Measurements from ENCODE around the gene ACTR8. TPM values are rescaled to one million over a fixed set of nuclear protein-coding genes. Genes with fewer than 3 reads are reported as not detected.

ACTR8 gene
- total RNA-seq, 2 donors from 2014 or later = 20.6 to 54.5 TPM

DNA sequence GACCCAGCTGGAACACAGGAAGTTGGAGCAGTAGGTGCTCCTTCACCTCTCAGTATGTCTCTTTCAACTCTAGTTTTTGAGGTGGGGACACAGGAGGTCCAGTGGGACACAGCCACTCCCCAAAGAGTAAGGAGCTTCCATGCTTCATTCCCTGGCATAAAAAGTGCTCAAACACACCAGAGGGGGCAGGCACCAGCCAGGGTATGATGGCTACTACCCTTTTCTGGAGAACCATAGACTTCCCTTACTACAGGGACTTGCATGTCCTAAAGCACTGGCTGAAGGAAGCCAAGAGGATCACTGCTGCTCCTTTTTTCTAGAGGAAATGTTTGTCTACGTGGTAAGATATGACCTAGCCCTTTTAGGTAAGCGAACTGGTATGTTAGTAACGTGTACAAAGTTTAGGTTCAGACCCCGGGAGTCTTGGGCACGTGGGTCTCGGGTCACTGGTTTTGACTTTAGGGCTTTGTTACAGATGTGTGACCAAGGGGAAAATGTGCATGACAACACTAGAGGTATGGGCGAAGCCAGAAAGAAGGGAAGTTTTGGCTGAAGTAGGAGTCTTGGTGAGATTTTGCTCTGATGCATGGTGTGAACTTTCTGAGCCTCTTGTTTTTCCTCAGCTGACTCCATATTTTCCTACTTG lies 23.7 kb downstream of the ACTR8 start:
- Histone ChIP-seq H3K4me3 (no peak overlapping the region), H3K4me1 (replicated peaks) (no peaks in the 10 kb centered on the region), H3K27ac (no peak overlapping the region), H3K9me3 (no peaks in the 10 kb centered on the region), H3K27me3 (replicated peaks; ENCODE audit: insufficient read depth) (no peaks in the 10 kb centered on the region), H3K36me3 (no peaks in the 10 kb centered on the region)
- TF ChIP-seq POLR2AphosphoS5 (IDR thresholded peaks at IDR 0.05) = no peak
- WGBS = 91% methylated on average over 7 of the region's 7 CpGs
- DNase-seq (ENCODE audit: low spot score) = no peak
- intact Hi-C loops (cut with DNase I) = no loop called here

DNA sequence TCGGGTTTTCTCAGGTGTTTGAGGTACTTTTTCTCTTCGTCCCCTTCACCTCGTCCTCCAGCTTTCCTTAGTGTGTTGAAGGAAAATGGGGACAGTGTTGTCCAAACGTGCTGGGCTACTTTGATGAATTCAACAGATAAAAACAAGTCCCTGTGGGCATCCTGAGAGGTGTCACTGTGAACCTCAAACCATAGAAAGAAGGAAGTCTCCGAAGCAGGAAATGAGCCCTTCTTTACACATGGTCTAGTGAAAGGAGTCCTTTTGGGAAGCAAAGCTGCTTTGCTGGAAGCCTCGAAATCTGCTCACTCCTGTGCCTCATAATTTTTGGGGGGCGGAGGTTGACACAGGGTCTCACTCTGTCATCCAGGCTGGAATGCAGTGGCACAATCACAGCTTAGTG lies 25.0 kb downstream of the ACTR8 start:
- TF ChIP-seq CTCF (IDR thresholded peaks at IDR 0.05) (no peak), POLR2AphosphoS5 (IDR thresholded peaks at IDR 0.05) (no peak), POLR2A (IDR thresholded peaks at IDR 0.05) (no peak)
- Histone ChIP-seq H3K27ac (no peak overlapping the region), H3K36me3 (no peaks in the 10 kb centered on the region), H3K9me3 (no peaks in the 10 kb centered on the region), H3K4me1 (replicated peaks) (no peaks in the 10 kb centered on the region), H3K4me3 (no peak overlapping the region), H3K27me3 (replicated peaks; ENCODE audit: insufficient read depth) (no peaks in the 10 kb centered on the region)
- no peak for DNase-seq (ENCODE audit: low spot score)
- intact Hi-C loops (cut with DNase I) = no loop called here
- 81% methylated on average over 7 of the region's 7 CpGs for WGBS

- Histone ChIP-seq H3K4me1 (replicated peaks) (no peaks in the 10 kb centered on the region), H3K4me3 (no peak overlapping the region), H3K36me3 (no peaks in the 10 kb centered on the region), H3K27me3 (replicated peaks; ENCODE audit: insufficient read depth) (no peaks in the 10 kb centered on the region), H3K27ac (no peak overlapping the region), H3K9me3 (no peaks in the 10 kb centered on the region)
- 64% methylated on average over 5 of the region's 5 CpGs for WGBS
- no peak for DNase-seq (ENCODE audit: low spot score)
- intact Hi-C loops (cut with DNase I) = no loop called here
- TF ChIP-seq POLR2AphosphoS5 (IDR thresholded peaks at IDR 0.05) (no peak), CTCF (IDR thresholded peaks at IDR 0.05) (no peak), POLR2A (IDR thresholded peaks at IDR 0.05) (no peak)
Measured at GRCh38 chr3:53850895-53851294, 31.1 kb downstream of the ACTR8 start.

- no peak for DNase-seq (ENCODE audit: low spot score)
- intact Hi-C loops (cut with DNase I) = no loop called here
- TF ChIP-seq POLR2A (IDR thresholded peaks at IDR 0.05) (no peak), CTCF (IDR thresholded peaks at IDR 0.05) (no peak), POLR2AphosphoS5 (IDR thresholded peaks at IDR 0.05) (no peak)
- WGBS = 96% methylated on average over 7 of the region's 7 CpGs
- no peak overlapping the region for H3K27ac ChIP-seq
- no peaks in the 10 kb centered on the region for H3K36me3 ChIP-seq
- no peaks in the 10 kb centered on the region for H3K4me1 ChIP-seq (replicated peaks)
- no peaks in the 10 kb centered on the region for H3K9me3 ChIP-seq
- no peaks in the 10 kb centered on the region for H3K27me3 ChIP-seq (replicated peaks; ENCODE audit: insufficient read depth)
- H3K4me3 ChIP-seq = no peak overlapping the region
Measured at GRCh38 chr3:53849916-53850315, 32.0 kb downstream of the ACTR8 start.

GRCh38 chr3:53846851-53847155 lies 35.1 kb downstream of the ACTR8 start:
- Histone ChIP-seq H3K9me3 (no peaks in the 10 kb centered on the region), H3K4me3 (peak overlapping the region; percentile 51 to 53), H3K27me3 (replicated peaks; ENCODE audit: insufficient read depth) (no peaks in the 10 kb centered on the region), H3K4me1 (replicated peaks) (peaks cover 13% of the 10 kb centered on the region), H3K27ac (peak overlapping the region in 1 of 2 donors; percentile 96), H3K36me3 (no peaks in the 10 kb centered on the region)
- WGBS = 73% methylated on average over 10 of the region's 10 CpGs
- intact Hi-C loops (cut with DNase I) = no loop called here
- TF ChIP-seq POLR2A (IDR thresholded peaks at IDR 0.05) (no peak), POLR2AphosphoS5 (IDR thresholded peaks at IDR 0.05) (no peak), CTCF (IDR thresholded peaks at IDR 0.05) (no peak)
- DNase-seq (ENCODE audit: low spot score) = no peak

Data from prostate gland (tissue), 2 donors.